Retinal pigment epithelial cell (primary cell): ENCODE data around the gene CCDC34.

Experiments used
- DNase-seq: peaks from one replicate; pipeline ENCODE4 v3.0.0-alpha.2; 2010; ENCODE audit warnings: low read depth
- H3K4me3 ChIP-seq: 2 replicates; pipeline ENCODE4 v1.5.1; 2011; ENCODE audit warnings: mild to moderate bottlenecking, low read length, control low read depth, moderate library complexity
- TF ChIP-seq, protein P1 (sequence below): conservative IDR thresholded peaks from 2 replicates; pipeline ENCODE4 v1.5.1; 2011; ENCODE audit warnings: low read depth, low read length, control low read depth, inconsistent platforms

The CCDC34 gene

DNA sequence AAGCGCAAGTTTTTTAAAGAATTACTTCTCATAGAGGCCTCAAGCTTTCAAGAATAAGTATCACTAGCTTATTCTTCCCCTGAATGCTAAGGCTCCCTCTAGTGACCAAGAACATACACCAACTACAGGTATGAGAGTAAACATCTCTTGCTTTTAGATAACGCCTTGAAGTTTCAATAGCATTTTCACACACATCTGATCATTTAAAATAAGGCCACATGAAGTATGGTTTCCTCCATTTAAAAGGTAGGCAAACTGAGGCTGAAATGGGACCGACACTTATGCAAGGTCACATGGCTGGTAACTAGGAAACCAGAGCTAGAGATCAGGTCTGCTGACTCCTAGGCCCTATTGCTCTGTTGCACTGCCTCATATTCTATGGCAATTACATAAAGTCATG, 66.5 kb downstream of the CCDC34 start:
- no peak overlapping the region for H3K4me3 ChIP-seq
- TF ChIP-seq, protein P1, sequence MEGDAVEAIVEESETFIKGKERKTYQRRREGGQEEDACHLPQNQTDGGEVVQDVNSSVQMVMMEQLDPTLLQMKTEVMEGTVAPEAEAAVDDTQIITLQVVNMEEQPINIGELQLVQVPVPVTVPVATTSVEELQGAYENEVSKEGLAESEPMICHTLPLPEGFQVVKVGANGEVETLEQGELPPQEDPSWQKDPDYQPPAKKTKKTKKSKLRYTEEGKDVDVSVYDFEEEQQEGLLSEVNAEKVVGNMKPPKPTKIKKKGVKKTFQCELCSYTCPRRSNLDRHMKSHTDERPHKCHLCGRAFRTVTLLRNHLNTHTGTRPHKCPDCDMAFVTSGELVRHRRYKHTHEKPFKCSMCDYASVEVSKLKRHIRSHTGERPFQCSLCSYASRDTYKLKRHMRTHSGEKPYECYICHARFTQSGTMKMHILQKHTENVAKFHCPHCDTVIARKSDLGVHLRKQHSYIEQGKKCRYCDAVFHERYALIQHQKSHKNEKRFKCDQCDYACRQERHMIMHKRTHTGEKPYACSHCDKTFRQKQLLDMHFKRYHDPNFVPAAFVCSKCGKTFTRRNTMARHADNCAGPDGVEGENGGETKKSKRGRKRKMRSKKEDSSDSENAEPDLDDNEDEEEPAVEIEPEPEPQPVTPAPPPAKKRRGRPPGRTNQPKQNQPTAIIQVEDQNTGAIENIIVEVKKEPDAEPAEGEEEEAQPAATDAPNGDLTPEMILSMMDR, result peak; percentile 83
- DNase-seq, result no peak

DNA sequence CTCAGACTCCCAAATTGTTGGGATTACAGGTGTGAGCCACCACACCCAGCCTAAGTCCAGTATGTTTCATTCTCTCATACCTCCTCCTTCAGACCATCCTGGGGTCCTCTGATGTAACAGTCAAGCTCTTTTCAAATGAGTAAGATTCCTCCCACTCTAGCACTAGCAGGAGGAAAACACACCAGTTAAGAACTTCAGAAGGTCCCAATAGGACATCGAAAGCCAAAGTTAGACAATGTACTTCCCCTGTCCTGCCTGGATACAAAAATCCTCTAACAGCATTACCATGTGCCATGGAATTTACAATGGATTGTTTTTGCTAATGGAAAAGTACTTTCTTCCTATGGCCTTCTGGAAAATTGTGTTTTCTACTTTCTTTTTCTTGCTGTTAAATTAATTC, 67.1 kb downstream of the CCDC34 start:
- H3K4me3 ChIP-seq, result no peak overlapping the region
- TF ChIP-seq, protein P1, result no peak
- DNase-seq, result no peak

DNA sequence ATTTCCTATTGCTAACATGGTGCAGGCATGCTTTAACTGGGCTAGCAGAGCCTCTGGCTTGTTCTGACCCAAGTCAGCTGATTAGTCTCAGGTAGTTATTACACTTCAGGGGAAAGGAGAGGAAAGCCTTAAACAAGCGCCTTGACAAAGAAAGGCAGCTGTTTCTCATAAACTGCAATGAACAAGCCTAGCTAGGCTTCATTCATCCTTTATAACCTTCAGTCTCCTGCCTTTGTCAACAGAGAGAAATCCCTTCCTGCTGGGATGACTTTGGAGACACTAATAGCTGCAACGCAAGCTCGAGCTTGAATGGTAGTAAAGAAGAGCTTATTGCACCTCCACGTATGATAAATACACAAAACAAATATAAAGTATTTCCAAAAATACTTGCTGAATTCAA, 68.4 kb downstream of the CCDC34 start:
- DNase-seq, result no peak
- TF ChIP-seq, protein P1, result no peak
- H3K4me3 ChIP-seq, result no peak overlapping the region

DNA sequence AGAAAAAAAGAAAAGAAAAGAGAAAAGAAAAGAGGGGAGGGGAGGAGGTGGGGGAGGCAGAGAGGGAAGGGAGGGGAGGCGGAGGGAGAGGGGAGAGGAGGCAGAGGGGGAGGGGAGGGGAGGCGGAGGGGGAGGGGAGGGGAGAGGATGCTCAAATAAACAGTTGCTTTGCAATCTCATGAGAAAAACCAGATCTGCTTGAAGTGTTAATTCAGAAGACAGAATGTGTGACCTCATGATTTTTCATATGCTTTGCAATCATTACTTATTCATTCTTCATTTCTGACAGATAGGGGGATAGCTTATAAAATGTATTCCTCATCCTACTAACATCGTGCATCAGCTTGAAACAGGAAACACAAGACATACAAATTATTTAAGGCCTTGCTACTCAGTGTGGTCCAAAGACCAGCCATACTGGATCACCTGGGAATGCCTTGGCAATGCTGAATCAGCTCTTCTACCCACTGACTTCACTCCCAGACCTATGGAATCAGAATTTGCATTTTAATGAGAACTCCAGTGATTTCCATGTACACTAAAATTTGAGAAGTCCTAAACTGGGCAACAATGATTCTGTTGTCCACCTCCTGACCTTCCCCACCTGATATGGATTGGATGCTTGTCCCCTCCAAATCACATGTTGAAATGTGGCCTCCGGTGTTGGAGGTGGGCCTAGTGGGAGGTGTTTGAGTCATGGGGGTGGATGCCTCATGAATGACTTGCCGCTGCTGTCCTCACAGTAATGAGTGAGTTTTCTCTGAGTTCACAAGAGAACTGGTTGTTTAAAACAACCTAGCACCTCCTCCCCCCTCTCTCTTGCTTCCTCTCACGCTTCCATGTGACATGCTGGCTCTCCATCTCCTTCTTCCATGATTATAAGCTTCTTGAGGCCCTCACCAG, 69.2 kb downstream of the CCDC34 start:
- no peak for DNase-seq
- TF ChIP-seq, protein P1, result no peak
- H3K4me3 ChIP-seq, result no peak overlapping the region

DNA sequence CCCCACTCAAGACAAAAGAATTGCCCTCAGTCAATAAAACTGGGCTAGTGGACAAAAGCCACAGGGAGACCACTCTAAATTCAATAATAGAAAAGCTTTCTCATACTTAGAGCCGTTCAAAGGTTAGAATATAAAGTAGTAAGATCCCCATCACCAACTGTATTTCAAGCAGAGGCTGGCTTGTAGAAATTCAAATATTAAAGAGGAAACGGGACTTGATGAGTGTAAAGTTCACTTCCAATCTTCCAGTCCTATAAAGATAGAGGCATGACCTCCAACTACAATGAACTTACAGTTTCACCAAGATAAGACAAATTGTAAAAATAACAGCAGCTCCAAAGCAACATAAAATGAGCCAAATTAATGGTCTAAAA, 70.4 kb downstream of the CCDC34 start:
- no peak overlapping the region for H3K4me3 ChIP-seq
- DNase-seq, result no peak
- TF ChIP-seq, protein P1, result no peak

DNA sequence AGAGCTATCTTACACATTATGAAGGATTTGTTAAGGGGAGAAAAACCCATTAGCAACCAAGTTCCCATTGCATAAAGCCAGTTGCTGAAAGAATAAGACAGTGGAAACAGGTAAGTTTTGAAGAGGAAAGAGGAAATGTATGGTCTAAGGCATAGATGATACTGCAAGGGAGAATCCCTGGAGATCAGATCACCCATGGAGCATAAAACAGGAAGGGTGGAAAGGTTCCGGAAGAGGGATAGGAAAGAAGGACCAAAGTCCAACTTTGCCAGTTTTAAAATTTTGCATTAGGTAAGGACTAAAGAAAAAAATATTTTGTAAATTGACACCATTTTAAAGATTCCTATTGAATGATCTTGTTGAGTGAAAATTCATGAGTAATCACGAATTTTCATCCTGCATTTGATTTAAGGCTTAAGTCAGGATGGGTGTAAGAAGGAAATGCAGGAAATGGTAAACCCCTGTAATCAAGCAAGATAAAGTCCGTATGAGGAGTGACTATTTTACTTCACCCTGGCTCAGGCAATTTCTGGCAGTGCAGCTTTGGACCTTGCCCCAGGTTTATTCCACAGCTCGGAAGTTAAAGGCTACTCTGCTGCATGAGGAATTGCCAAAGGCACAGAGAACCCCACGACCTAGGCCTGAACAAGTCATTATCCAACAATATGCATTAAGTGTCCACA, 70.9 kb downstream of the CCDC34 start:
- TF ChIP-seq, protein P1, result no peak
- H3K4me3 ChIP-seq, result no peak overlapping the region
- no peak for DNase-seq
